ENCODE measurements around the gene PLEKHA8.
A peak's percentile ranks its signal among the peaks of the same experiment; 100 is the strongest.

Gene PLEKHA8

GRCh38 chr7:30028216-30028748 is at the start of gene PLEKHA8:
Gene PLEKHA8 (plus strand): TSS chr7:30028412. CDS start chr7:30028763, 351 bp downstream.
- ChIA-PET POLR2A (ENCODE audit: low non-redundant PET) (no interaction called here), CTCF (no interaction called here)
- TF ChIP-seq, protein P1, sequence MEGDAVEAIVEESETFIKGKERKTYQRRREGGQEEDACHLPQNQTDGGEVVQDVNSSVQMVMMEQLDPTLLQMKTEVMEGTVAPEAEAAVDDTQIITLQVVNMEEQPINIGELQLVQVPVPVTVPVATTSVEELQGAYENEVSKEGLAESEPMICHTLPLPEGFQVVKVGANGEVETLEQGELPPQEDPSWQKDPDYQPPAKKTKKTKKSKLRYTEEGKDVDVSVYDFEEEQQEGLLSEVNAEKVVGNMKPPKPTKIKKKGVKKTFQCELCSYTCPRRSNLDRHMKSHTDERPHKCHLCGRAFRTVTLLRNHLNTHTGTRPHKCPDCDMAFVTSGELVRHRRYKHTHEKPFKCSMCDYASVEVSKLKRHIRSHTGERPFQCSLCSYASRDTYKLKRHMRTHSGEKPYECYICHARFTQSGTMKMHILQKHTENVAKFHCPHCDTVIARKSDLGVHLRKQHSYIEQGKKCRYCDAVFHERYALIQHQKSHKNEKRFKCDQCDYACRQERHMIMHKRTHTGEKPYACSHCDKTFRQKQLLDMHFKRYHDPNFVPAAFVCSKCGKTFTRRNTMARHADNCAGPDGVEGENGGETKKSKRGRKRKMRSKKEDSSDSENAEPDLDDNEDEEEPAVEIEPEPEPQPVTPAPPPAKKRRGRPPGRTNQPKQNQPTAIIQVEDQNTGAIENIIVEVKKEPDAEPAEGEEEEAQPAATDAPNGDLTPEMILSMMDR (conservative IDR thresholded peaks at IDR 0.05; ENCODE audit: low read depth), result no peak
- DNase-seq (ENCODE audit: low spot score), result peak; percentile 89
- peak within 1 kb of the TSS; percentile 88 for H3K27ac ChIP-seq

DNA sequence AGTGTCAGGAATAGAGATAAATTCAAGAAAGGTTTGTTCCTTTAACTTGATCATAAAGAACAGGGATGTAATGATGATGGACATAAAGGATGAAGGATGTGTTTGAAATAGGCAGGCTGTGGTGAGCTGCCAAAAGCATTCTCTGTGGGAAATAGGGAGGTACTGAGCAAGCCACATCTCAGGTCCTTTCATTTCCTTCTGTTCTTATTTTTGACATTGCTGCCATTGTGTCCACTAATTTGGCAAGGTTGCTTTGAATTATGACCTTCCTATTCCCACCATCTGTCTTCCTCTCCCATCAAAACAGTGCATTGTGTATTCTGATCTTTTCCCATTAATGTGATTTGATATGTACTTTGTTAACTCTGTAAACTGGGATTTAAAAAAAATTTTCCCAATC is 48.1 kb upstream of the PLEKHA8 start:
- DNase-seq (ENCODE audit: low spot score), result no peak
- H3K27ac ChIP-seq, result no peak overlapping the region
- ChIA-PET CTCF (no interaction called here), POLR2A (ENCODE audit: low non-redundant PET) (no interaction called here)
- TF ChIP-seq, protein P1 (conservative IDR thresholded peaks at IDR 0.05; ENCODE audit: low read depth), result no peak

GRCh38 chr7:29987083-29987482 is 41.1 kb upstream of the PLEKHA8 start:
- no peak for DNase-seq (ENCODE audit: low spot score)
- CTCF ChIA-PET, result no interaction called here
- H3K27ac ChIP-seq, result no peak overlapping the region
- TF ChIP-seq, protein P1 (conservative IDR thresholded peaks at IDR 0.05; ENCODE audit: low read depth), result no peak
- POLR2A ChIA-PET (ENCODE audit: low non-redundant PET), result no interaction called here

- ChIA-PET CTCF (interaction anchor here (0.6 to 0.7 kb wide), 2 partner anchors 44 to 366 kb away, joined by 3 read pairs; no protein-coding TSS in a partner anchor), POLR2A (ENCODE audit: low non-redundant PET) (no interaction called here)
- DNase-seq (ENCODE audit: low spot score), result peak; percentile 82
- TF ChIP-seq, protein P1 (conservative IDR thresholded peaks at IDR 0.05; ENCODE audit: low read depth), result no peak
- peak overlapping the region; percentile 97 for H3K27ac ChIP-seq
Observed at GRCh38 chr7:29987811-29988317, 40.3 kb upstream of the PLEKHA8 start.

- TF ChIP-seq, protein P1 (conservative IDR thresholded peaks at IDR 0.05; ENCODE audit: low read depth), result no peak
- H3K27ac ChIP-seq, result peak overlapping the region; percentile 97
- ChIA-PET CTCF (interaction anchor here (0.6 to 0.7 kb wide), 2 partner anchors 44 to 367 kb away, joined by 3 read pairs; no protein-coding TSS in a partner anchor), POLR2A (ENCODE audit: low non-redundant PET) (no interaction called here)
- peak; percentile 61 for DNase-seq (ENCODE audit: low spot score)
Observed at GRCh38 chr7:29988424-29989256, 39.6 kb upstream of the PLEKHA8 start.

DNA sequence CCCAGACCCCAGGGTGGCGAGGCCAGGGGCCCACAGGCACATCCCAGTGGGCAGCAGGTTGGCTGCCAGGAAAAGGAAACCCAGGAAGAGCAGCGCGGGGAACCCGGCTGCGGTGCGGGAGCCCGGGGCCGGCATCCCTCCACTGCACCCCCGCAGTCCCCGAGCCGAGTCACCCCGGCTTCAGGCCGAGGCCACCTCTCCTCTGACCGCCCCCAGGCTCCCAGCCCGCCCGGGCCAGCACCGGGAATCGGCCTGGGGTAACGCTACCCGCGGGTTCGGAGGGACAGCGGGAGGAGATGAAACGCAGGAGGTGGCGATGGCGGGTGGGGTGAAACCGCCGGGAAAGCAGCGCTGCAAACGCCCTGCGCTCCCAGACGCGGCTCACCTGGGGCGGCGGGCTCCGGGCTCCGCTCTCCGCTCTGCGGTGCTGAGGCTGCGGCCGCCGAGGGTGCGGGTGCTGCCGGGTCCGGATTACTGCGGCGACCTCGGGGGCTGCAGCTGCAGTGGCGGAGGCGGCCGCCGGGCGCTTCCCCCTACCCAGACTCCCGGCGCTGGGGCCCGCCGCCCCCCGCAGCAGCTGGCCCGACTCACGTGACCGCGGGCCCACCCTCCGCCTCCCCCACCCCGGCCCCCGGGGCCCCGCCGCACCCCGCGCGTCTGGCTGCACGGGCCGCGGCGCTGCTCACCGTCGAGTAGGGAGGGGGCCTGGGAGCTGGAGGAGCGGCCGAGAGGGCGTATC is 38.8 kb upstream of the PLEKHA8 start, which contains the start of gene SCRN1:
Gene SCRN1 (minus strand): TSS at position 545 of the 739 bp plus-strand sequence. CDS start 20,734 bp downstream, outside the sequence.
- CTCF ChIA-PET, result interaction anchor here (0.6 kb wide), 1 partner anchor 40 kb away, joined by 3 read pairs; no protein-coding TSS in a partner anchor
- peak; percentile 56 for DNase-seq (ENCODE audit: low spot score)
- peak within 1 kb of the TSS; percentile 97 for H3K27ac ChIP-seq
- POLR2A ChIA-PET (ENCODE audit: low non-redundant PET), result no interaction called here
- TF ChIP-seq, protein P1 (conservative IDR thresholded peaks at IDR 0.05; ENCODE audit: low read depth), result no peak
